Measurements from ENCODE around the gene TSC2.
"Not testable (repeated sequence)": the region's sequence is repeated elsewhere in the genome, so short reads cannot be mapped to it uniquely, and the experiment has no call there.

Gene TSC2

GRCh38 chr16:2121325-2121724 lies 73.5 kb downstream of the TSC2 start:
- H3K4me1 ChIP-seq (ENCODE audit: control insufficient read depth, insufficient read depth, low read length, poor library complexity, severe bottlenecking); H3K27me3 ChIP-seq (replicated peaks; ENCODE audit: control insufficient read depth, insufficient read depth, low read length, poor library complexity, severe bottlenecking); H3K36me3 ChIP-seq (ENCODE audit: control insufficient read depth, insufficient read depth, low read length); H3K27ac ChIP-seq (ENCODE audit: insufficient read depth, low read length, poor library complexity, severe bottlenecking); DNase-seq; H3K9me3 ChIP-seq (ENCODE audit: control insufficient read depth, low read length); H3K4me3 ChIP-seq (ENCODE audit: insufficient read depth, low read depth, low read length, poor library complexity, severe bottlenecking): not testable (repeated sequence)

- Histone ChIP-seq H3K27ac (ENCODE audit: insufficient read depth, low read length, poor library complexity, severe bottlenecking) (no peak overlapping the region), H3K36me3 (ENCODE audit: control insufficient read depth, insufficient read depth, low read length) (no peaks in the 10 kb centered on the region), H3K27me3 (replicated peaks; ENCODE audit: control insufficient read depth, insufficient read depth, low read length, poor library complexity, severe bottlenecking) (no peaks in the 10 kb centered on the region), H3K9me3 (ENCODE audit: control insufficient read depth, low read length) (no peaks in the 10 kb centered on the region), H3K4me3 (ENCODE audit: insufficient read depth, low read depth, low read length, poor library complexity, severe bottlenecking) (no peak overlapping the region), H3K4me1 (ENCODE audit: control insufficient read depth, insufficient read depth, low read length, poor library complexity, severe bottlenecking) (no peaks in the 10 kb centered on the region)
- no peak for DNase-seq
These were observed 74.1 kb downstream of the TSC2 start for GRCh38 chr16:2121853-2122252.

- Histone ChIP-seq H3K36me3 (ENCODE audit: control insufficient read depth, insufficient read depth, low read length) (no peaks in the 10 kb centered on the region), H3K9me3 (ENCODE audit: control insufficient read depth, low read length) (no peaks in the 10 kb centered on the region), H3K4me1 (ENCODE audit: control insufficient read depth, insufficient read depth, low read length, poor library complexity, severe bottlenecking) (no peaks in the 10 kb centered on the region), H3K27ac (ENCODE audit: insufficient read depth, low read length, poor library complexity, severe bottlenecking) (no peak overlapping the region), H3K4me3 (ENCODE audit: insufficient read depth, low read depth, low read length, poor library complexity, severe bottlenecking) (no peak overlapping the region), H3K27me3 (replicated peaks; ENCODE audit: control insufficient read depth, insufficient read depth, low read length, poor library complexity, severe bottlenecking) (no peaks in the 10 kb centered on the region)
- no peak for DNase-seq
These were observed 74.6 kb downstream of the TSC2 start for GRCh38 chr16:2122429-2122828.

- H3K4me3 ChIP-seq (ENCODE audit: insufficient read depth, low read depth, low read length, poor library complexity, severe bottlenecking); DNase-seq; H3K27me3 ChIP-seq (replicated peaks; ENCODE audit: control insufficient read depth, insufficient read depth, low read length, poor library complexity, severe bottlenecking); H3K36me3 ChIP-seq (ENCODE audit: control insufficient read depth, insufficient read depth, low read length); H3K27ac ChIP-seq (ENCODE audit: insufficient read depth, low read length, poor library complexity, severe bottlenecking); H3K4me1 ChIP-seq (ENCODE audit: control insufficient read depth, insufficient read depth, low read length, poor library complexity, severe bottlenecking); H3K9me3 ChIP-seq (ENCODE audit: control insufficient read depth, low read length): not testable (repeated sequence)
These were observed 75.3 kb downstream of the TSC2 start for GRCh38 chr16:2122934-2123683.

GRCh38 chr16:2123706-2124376 lies 76.1 kb downstream of the TSC2 start:
- not testable (repeated sequence) for H3K27me3 ChIP-seq (replicated peaks; ENCODE audit: control insufficient read depth, insufficient read depth, low read length, poor library complexity, severe bottlenecking); H3K27ac ChIP-seq (ENCODE audit: insufficient read depth, low read length, poor library complexity, severe bottlenecking); H3K4me3 ChIP-seq (ENCODE audit: insufficient read depth, low read depth, low read length, poor library complexity, severe bottlenecking); H3K9me3 ChIP-seq (ENCODE audit: control insufficient read depth, low read length); DNase-seq; H3K36me3 ChIP-seq (ENCODE audit: control insufficient read depth, insufficient read depth, low read length); H3K4me1 ChIP-seq (ENCODE audit: control insufficient read depth, insufficient read depth, low read length, poor library complexity, severe bottlenecking)

GRCh38 chr16:2124377-2124693 lies 76.5 kb downstream of the TSC2 start:
- H3K36me3 ChIP-seq (ENCODE audit: control insufficient read depth, insufficient read depth, low read length); DNase-seq; H3K4me1 ChIP-seq (ENCODE audit: control insufficient read depth, insufficient read depth, low read length, poor library complexity, severe bottlenecking); H3K4me3 ChIP-seq (ENCODE audit: insufficient read depth, low read depth, low read length, poor library complexity, severe bottlenecking); H3K9me3 ChIP-seq (ENCODE audit: control insufficient read depth, low read length); H3K27ac ChIP-seq (ENCODE audit: insufficient read depth, low read length, poor library complexity, severe bottlenecking); H3K27me3 ChIP-seq (replicated peaks; ENCODE audit: control insufficient read depth, insufficient read depth, low read length, poor library complexity, severe bottlenecking): not testable (repeated sequence)

- not testable (repeated sequence) for H3K9me3 ChIP-seq (ENCODE audit: control insufficient read depth, low read length); H3K4me1 ChIP-seq (ENCODE audit: control insufficient read depth, insufficient read depth, low read length, poor library complexity, severe bottlenecking)
These were observed 77.1 kb downstream of the TSC2 start for GRCh38 chr16:2124694-2125444.

GRCh38 chr16:2125609-2126008 lies 77.8 kb downstream of the TSC2 start:
- DNase-seq; H3K4me1 ChIP-seq (ENCODE audit: control insufficient read depth, insufficient read depth, low read length, poor library complexity, severe bottlenecking); H3K36me3 ChIP-seq (ENCODE audit: control insufficient read depth, insufficient read depth, low read length); H3K27ac ChIP-seq (ENCODE audit: insufficient read depth, low read length, poor library complexity, severe bottlenecking); H3K27me3 ChIP-seq (replicated peaks; ENCODE audit: control insufficient read depth, insufficient read depth, low read length, poor library complexity, severe bottlenecking); H3K4me3 ChIP-seq (ENCODE audit: insufficient read depth, low read depth, low read length, poor library complexity, severe bottlenecking); H3K9me3 ChIP-seq (ENCODE audit: control insufficient read depth, low read length): not testable (repeated sequence)

More at GRCh38 chr16:2124694-2125444, 77.1 kb downstream of the TSC2 start:
- not testable (repeated sequence) for H3K27me3 ChIP-seq (replicated peaks; ENCODE audit: control insufficient read depth, insufficient read depth, low read length, poor library complexity, severe bottlenecking); H3K36me3 ChIP-seq (ENCODE audit: control insufficient read depth, insufficient read depth, low read length); H3K4me3 ChIP-seq (ENCODE audit: insufficient read depth, low read depth, low read length, poor library complexity, severe bottlenecking); H3K27ac ChIP-seq (ENCODE audit: insufficient read depth, low read length, poor library complexity, severe bottlenecking); DNase-seq

GRCh38 chr16:2126161-2126743 lies 78.5 kb downstream of the TSC2 start:
- not testable (repeated sequence) for H3K27ac ChIP-seq (ENCODE audit: insufficient read depth, low read length, poor library complexity, severe bottlenecking); H3K27me3 ChIP-seq (replicated peaks; ENCODE audit: control insufficient read depth, insufficient read depth, low read length, poor library complexity, severe bottlenecking); H3K9me3 ChIP-seq (ENCODE audit: control insufficient read depth, low read length); H3K4me3 ChIP-seq (ENCODE audit: insufficient read depth, low read depth, low read length, poor library complexity, severe bottlenecking); H3K36me3 ChIP-seq (ENCODE audit: control insufficient read depth, insufficient read depth, low read length); H3K4me1 ChIP-seq (ENCODE audit: control insufficient read depth, insufficient read depth, low read length, poor library complexity, severe bottlenecking); DNase-seq

Data from effector memory CD4-positive, alpha-beta T cell (primary cell).